ENCODE results near the gene PCSK6. TPM values are rescaled to one million over a fixed set of nuclear protein-coding genes. Genes with fewer than 3 reads are reported as not detected.
"Not testable (repeated sequence)": the region's sequence is repeated elsewhere in the genome, so short reads cannot be mapped to it uniquely, and the experiment has no call there.

PCSK6 gene
- total RNA-seq, 3 donors from 2014 or later (not counting 1 experiment from before 2014, with no cell fraction given) = 1.5 to 2.4 (median 2.4) TPM

GRCh38 chr15:101294731-101295606 lies 194.5 kb downstream of the PCSK6 start, which contains the start of gene SNRPA1:
Gene SNRPA1 (minus strand): TSS chr15:101295248. CDS start chr15:101295178, 70 bp downstream.
- H3K4me3 ChIP-seq (ENCODE audit: low read length) = peak within 1 kb of the TSS; percentile 99
- H3K4me1 Mint-ChIP-seq = peaks cover 42 to 45% of the 10 kb centered on the region in 2 donors
- TF ChIP-seq CTCF (IDR thresholded peaks at IDR 0.05) = no peak
- H3K27ac ChIP-seq (ENCODE audit: low read length) = peak within 1 kb of the TSS; percentile 97
- intact Hi-C loops (cut with micrococcal nuclease) = loop anchor here (2.0 kb wide), 3 partner anchors 18 to 346 kb away; partner anchors contain the start of gene SELENOS
- peaks cover 20% of the 10 kb centered on the region for H3K4me1 ChIP-seq (ENCODE audit: control insufficient read depth, insufficient read depth, low read length)
- H3K9me3 ChIP-seq (ENCODE audit: control insufficient read depth, insufficient read depth, low read length) = no peaks in the 10 kb centered on the region
- H3K36me3 Mint-ChIP-seq = no peaks in the 10 kb centered on the region
- H3K9me3 Mint-ChIP-seq = no peaks in the 10 kb centered on the region
- H3K27ac Mint-ChIP-seq = peak within 1 kb of the TSS; percentile 90 to 92
- peak within 1 kb of the TSS; percentile 97 for H3K4me3 Mint-ChIP-seq
- under 1% methylated on average over 87 of the region's 87 CpGs for WGBS (ENCODE audit: insufficient coverage)
- DNase-seq (peak; percentile 98), ATAC-seq (peak; percentile 85 to 94 (median 88))
- peaks cover 12% of the 10 kb centered on the region for H3K36me3 ChIP-seq (ENCODE audit: control insufficient read depth, insufficient read depth, low read length)
- no peaks in the 10 kb centered on the region for H3K27me3 Mint-ChIP-seq (ENCODE audit: low read depth in 2 of 2)
- no peaks in the 10 kb centered on the region for H3K27me3 ChIP-seq (ENCODE audit: control insufficient read depth, insufficient read depth, low read length)

GRCh38 chr15:101293122-101293521 lies 196.4 kb downstream of the PCSK6 start:
- intact Hi-C loops (cut with micrococcal nuclease) = no loop called here
- H3K36me3 ChIP-seq (ENCODE audit: control insufficient read depth, insufficient read depth, low read length) = peaks cover 20% of the 10 kb centered on the region
- peaks cover 24% of the 10 kb centered on the region for H3K4me1 ChIP-seq (ENCODE audit: control insufficient read depth, insufficient read depth, low read length)
- TF ChIP-seq CTCF (IDR thresholded peaks at IDR 0.05) = no peak
- Mint-ChIP-seq H3K27me3 (ENCODE audit: low read depth in 2 of 2) (no peaks in the 10 kb centered on the region), H3K27ac (peak overlapping the region; percentile 90 to 92), H3K4me3 (peak overlapping the region; percentile 97), H3K4me1 (peaks cover 50 to 56% of the 10 kb centered on the region in 2 donors), H3K36me3 (no peaks in the 10 kb centered on the region), H3K9me3 (no peaks in the 10 kb centered on the region)
- no peak for ATAC-seq
- H3K27me3 ChIP-seq (ENCODE audit: control insufficient read depth, insufficient read depth, low read length) = no peaks in the 10 kb centered on the region
- DNase-seq = peak in 1 of 2 donors; percentile 20
- H3K27ac ChIP-seq (ENCODE audit: low read length) = no peak overlapping the region
- no peak overlapping the region for H3K4me3 ChIP-seq (ENCODE audit: low read length)
- WGBS (ENCODE audit: insufficient coverage) = 49% methylated on average over 8 of the region's 10 CpGs
- no peaks in the 10 kb centered on the region for H3K9me3 ChIP-seq (ENCODE audit: control insufficient read depth, insufficient read depth, low read length)

- Histone ChIP-seq H3K4me1 (ENCODE audit: control insufficient read depth, insufficient read depth, low read length) (peaks cover 14% of the 10 kb centered on the region), H3K27ac (ENCODE audit: low read length) (no peak overlapping the region), H3K27me3 (ENCODE audit: control insufficient read depth, insufficient read depth, low read length) (no peaks in the 10 kb centered on the region), H3K36me3 (ENCODE audit: control insufficient read depth, insufficient read depth, low read length) (peaks cover 53% of the 10 kb centered on the region), H3K4me3 (ENCODE audit: low read length) (no peak overlapping the region), H3K9me3 (ENCODE audit: control insufficient read depth, insufficient read depth, low read length) (no peaks in the 10 kb centered on the region)
- H3K36me3 Mint-ChIP-seq = no peaks in the 10 kb centered on the region
- no peaks in the 10 kb centered on the region for H3K27me3 Mint-ChIP-seq (ENCODE audit: low read depth in 2 of 2)
- 88% methylated on average over 6 of the region's 8 CpGs for WGBS (ENCODE audit: insufficient coverage)
- H3K9me3 Mint-ChIP-seq = no peaks in the 10 kb centered on the region
- peak; percentile 84 for TF ChIP-seq CTCF (IDR thresholded peaks at IDR 0.05)
- ATAC-seq = peak; percentile 60 to 80 (median 68)
- DNase-seq = peak in 1 of 2 donors; percentile 80
- peaks cover 31 to 34% of the 10 kb centered on the region in 2 donors for H3K4me1 Mint-ChIP-seq
- peak overlapping the region; percentile 37 to 54 for H3K27ac Mint-ChIP-seq
- intact Hi-C loops (cut with micrococcal nuclease) = no loop called here
- no peak overlapping the region for H3K4me3 Mint-ChIP-seq
These were observed 200.5 kb downstream of the PCSK6 start for GRCh38 chr15:101288905-101289513.

GRCh38 chr15:101287342-101287741 lies 202.2 kb downstream of the PCSK6 start:
- H3K27me3 Mint-ChIP-seq (ENCODE audit: low read depth in 2 of 2) = not testable (repeated sequence)
- H3K36me3 ChIP-seq (ENCODE audit: control insufficient read depth, insufficient read depth, low read length) = peaks cover 68% of the 10 kb centered on the region
- WGBS (ENCODE audit: insufficient coverage) = 100% methylated on average over 1 of the region's 6 CpGs

More at GRCh38 chr15:101287342-101287741, 202.2 kb downstream of the PCSK6 start:
- H3K27me3 ChIP-seq (ENCODE audit: control insufficient read depth, insufficient read depth, low read length); H3K9me3 Mint-ChIP-seq; H3K9me3 ChIP-seq (ENCODE audit: control insufficient read depth, insufficient read depth, low read length); ATAC-seq; H3K27ac ChIP-seq (ENCODE audit: low read length); DNase-seq; H3K4me3 Mint-ChIP-seq; H3K4me1 ChIP-seq (ENCODE audit: control insufficient read depth, insufficient read depth, low read length); intact Hi-C loops (cut with micrococcal nuclease); H3K36me3 Mint-ChIP-seq; H3K4me3 ChIP-seq (ENCODE audit: low read length): not testable (repeated sequence)
- peak overlapping the region in 1 of 2 donors; percentile 34 for H3K27ac Mint-ChIP-seq
- H3K4me1 Mint-ChIP-seq = peaks cover 18 to 21% of the 10 kb centered on the region in 2 donors
